H1 (cell line): Measurements from ENCODE around the gene ID1. TPM values are rescaled to one million over a fixed set of nuclear protein-coding genes. Genes with fewer than 3 reads are reported as not detected.
A peak's percentile ranks its signal among the peaks of the same experiment; 100 is the strongest.

Source experiments
- CTCF ChIA-PET: fragments of 300-600 bp; sonication (Branson Sonifier 250); formaldehyde crosslinking; loops from one replicate; lab custom pipeline; 2021; ENCODE audit not compliant: partially characterized antibody; lab: Charles Lee
- POLR2A ChIA-PET: fragments of 300-600 bp; sonication (Branson Sonifier 250); formaldehyde crosslinking; loops from one replicate; lab custom pipeline; 2021; ENCODE audit warnings: inconsistent platforms; ENCODE audit not compliant: partially characterized antibody; lab: Charles Lee
- DNase-seq, 2 experiments: peaks; one replicate each; pipeline versions ENCODE4 v3.0.0 to v3.0.0-alpha.2; 2010 to 2022; ENCODE audit warnings: low spot score in 2 of 2, low read depth in 1 of 2, mixed read lengths in 1 of 2
- FAIRE-seq: peaks from 2 replicates; lab custom pipeline; 2011; peaks lifted over from hg19 to GRCh38; lab: Jason Lieb, UNC
- H2AFZ ChIP-seq: 2 replicates; pipeline ENCODE4 v1.8.1; 2012; ENCODE audit warnings: low read length, inconsistent platforms
- H2AK5ac ChIP-seq: 2 replicates; pipeline ENCODE4 v1.6.1; 2013; ENCODE audit warnings: low read depth, low read length
- H2BK120ac ChIP-seq: replicated peaks from 2 replicates; pipeline ENCODE3; 2013; ENCODE audit warnings: low read depth, low read length, inconsistent platforms
- H2BK12ac ChIP-seq: 2 replicates; pipeline ENCODE4 v1.6.1; 2013; ENCODE audit warnings: low read depth, low read length
- H2BK15ac ChIP-seq: 2 replicates; pipeline ENCODE4 v1.6.1; 2013; ENCODE audit warnings: low read length
- H2BK20ac ChIP-seq: 2 replicates; pipeline ENCODE4 v1.6.1; 2013; ENCODE audit warnings: low read length
- H2BK5ac ChIP-seq: 2 replicates; pipeline ENCODE4 v1.6.1; 2013; ENCODE audit warnings: low read depth, low read length
- H3K14ac ChIP-seq: 2 replicates; pipeline ENCODE4 v1.6.1; 2013; ENCODE audit warnings: inconsistent platforms; ENCODE audit not compliant: insufficient read length
- H3K18ac ChIP-seq: 2 replicates; pipeline ENCODE4 v1.6.1; 2013; ENCODE audit warnings: low read length; ENCODE audit errors: extremely low read depth
- H3K23ac ChIP-seq: 2 replicates; pipeline ENCODE4 v1.6.1; 2013; ENCODE audit warnings: inconsistent platforms; ENCODE audit not compliant: insufficient read length
- H3K23me2 ChIP-seq: 2 replicates; pipeline ENCODE4 v1.6.1; 2013; ENCODE audit warnings: low read depth, low read length
- H3K27ac ChIP-seq: 2 replicates; pipeline ENCODE4 v1.6.1; 2011; ENCODE audit warnings: low read depth, low read length, inconsistent platforms
- H3K27me3 ChIP-seq, 4 experiments: replicated peaks in 1 of 4; 1 replicate in 1 of 4; 2 replicates in 3 of 4; pipeline versions ENCODE4 v1.6.1 to v1.8.1; 2011 to 2013; ENCODE audit warnings: low read length in 3 of 4, mild to moderate bottlenecking in 3 of 4, inconsistent platforms in 2 of 4, mixed read lengths in 2 of 4, moderate library complexity in 1 of 4; ENCODE audit not compliant: control insufficient read depth in 3 of 4, insufficient read depth in 3 of 4; ENCODE audit errors: extremely low read depth in 1 of 4
- H3K36me3 ChIP-seq, 4 experiments: 2 replicates each; pipeline versions ENCODE4 v1.6.1 to v1.8.1; 2011 to 2013; ENCODE audit warnings: mild to moderate bottlenecking in 4 of 4, low read length in 3 of 4, moderate library complexity in 2 of 4, control low read depth in 1 of 4, inconsistent platforms in 1 of 4; ENCODE audit not compliant: insufficient read depth in 4 of 4, control insufficient read depth in 2 of 4
- H3K4ac ChIP-seq: replicated peaks from 2 replicates; pipeline ENCODE3; 2013; ENCODE audit warnings: low read length, low read depth, mixed read lengths, inconsistent platforms; ENCODE audit not compliant: insufficient read length
- H3K4me1 ChIP-seq, 4 experiments: replicated peaks in 1 of 4; 1 replicate in 1 of 4; 2 replicates in 3 of 4; pipeline versions ENCODE4 v1.6.1 to v1.8.1; 2011 to 2013; ENCODE audit warnings: low read length in 3 of 4, inconsistent platforms in 2 of 4, mixed read lengths in 1 of 4; ENCODE audit not compliant: insufficient read depth in 4 of 4, control insufficient read depth in 3 of 4
- H3K4me2 ChIP-seq, 2 experiments: 2 replicates each; pipeline versions ENCODE4 v1.6.1 to v1.8.1; 2011 to 2013; ENCODE audit warnings: low read depth in 2 of 2, low read length in 2 of 2, control low read depth in 1 of 2, inconsistent platforms in 1 of 2, mild to moderate bottlenecking in 1 of 2; ENCODE audit not compliant: insufficient read depth in 1 of 2
- H3K4me3 ChIP-seq, 4 experiments: fragments of 200-600, 300-600 bp in 1 of 4; sonication (generic), shearing (Covaris generic), sonication (Bioruptor Twin) in 1 of 4; 2 replicates each; pipeline versions ENCODE4 v1.5.1 to v1.8.1; 2011 to 2016; ENCODE audit warnings: low read length in 4 of 4, low read depth in 3 of 4, control low read depth in 2 of 4, inconsistent platforms in 2 of 4, mild to moderate bottlenecking in 2 of 4, mixed read lengths in 1 of 4, moderate library complexity in 1 of 4; ENCODE audit not compliant: insufficient read depth in 2 of 4; ENCODE audit errors: extremely low read depth in 1 of 4
- H3K56ac ChIP-seq: replicated peaks from 2 replicates; pipeline ENCODE3; 2013; ENCODE audit warnings: low read depth, mild to moderate bottlenecking, mixed read lengths, low read length, inconsistent platforms; ENCODE audit not compliant: insufficient read length
- H3K79me1 ChIP-seq: 2 replicates; pipeline ENCODE4 v1.6.1; 2013; ENCODE audit warnings: low read depth, low read length, control low read depth
- H3K79me2 ChIP-seq, 2 experiments: 2 replicates each; pipeline versions ENCODE4 v1.6.1 to v1.8.1; 2012 to 2013; ENCODE audit warnings: low read length in 2 of 2, mild to moderate bottlenecking in 2 of 2, inconsistent platforms in 1 of 2; ENCODE audit not compliant: insufficient read depth in 2 of 2, control insufficient read depth in 1 of 2
- H3K9ac ChIP-seq, 4 experiments: replicated peaks in 1 of 4; 1 replicate in 1 of 4; 2 replicates in 3 of 4; pipeline versions ENCODE4 v1.6.1 to v1.8.1; 2011 to 2013; ENCODE audit warnings: low read depth in 3 of 4, low read length in 3 of 4, control low read depth in 2 of 4, mild to moderate bottlenecking in 2 of 4, moderate library complexity in 2 of 4, inconsistent platforms in 1 of 4; ENCODE audit errors: extremely low read depth in 1 of 4
- H3K9me3 ChIP-seq, 2 experiments: 2 replicates each; pipeline versions ENCODE4 v1.6.1 to v1.8.1; 2012 to 2013; ENCODE audit warnings: mild to moderate bottlenecking in 2 of 2, moderate library complexity in 2 of 2, control low read depth in 1 of 2, inconsistent platforms in 1 of 2, low read depth in 1 of 2, low read length in 1 of 2, mixed read lengths in 1 of 2; ENCODE audit not compliant: insufficient read depth in 2 of 2
- H4K20me1 ChIP-seq, 2 experiments: replicated peaks in 1 of 2; 2 replicates each; pipeline versions ENCODE3 to v1.8.1; 2011 to 2013; ENCODE audit warnings: inconsistent platforms in 2 of 2, low read length in 2 of 2, mild to moderate bottlenecking in 1 of 2; ENCODE audit not compliant: insufficient read depth in 2 of 2, control insufficient read depth in 1 of 2
- H4K5ac ChIP-seq: 2 replicates; pipeline ENCODE4 v1.6.1; 2013; ENCODE audit warnings: low read length, low read depth, mixed read lengths, inconsistent platforms; ENCODE audit not compliant: insufficient read length
- H4K8ac ChIP-seq: 2 replicates; pipeline ENCODE4 v1.8.0; 2013; ENCODE audit warnings: mild to moderate bottlenecking, moderate library complexity, low read length, inconsistent platforms; ENCODE audit not compliant: insufficient read depth; ENCODE audit errors: extremely low read depth
- H4K91ac ChIP-seq: replicated peaks from 2 replicates; pipeline ENCODE3; 2013; ENCODE audit warnings: low read length, mixed read lengths, inconsistent platforms; ENCODE audit not compliant: insufficient read length
- CREB1 ChIP-seq: IDR thresholded peaks from 2 replicates; pipeline ENCODE4 v1.6.1; 2012; ENCODE audit warnings: inconsistent platforms
- E2F6 ChIP-seq: IDR thresholded peaks from 2 replicates; pipeline ENCODE4 v1.6.1; 2012; ENCODE audit warnings: inconsistent platforms
- JUN ChIP-seq: IDR thresholded peaks from 2 replicates; pipeline ENCODE4 v1.6.1; 2011; ENCODE audit warnings: low read depth, mild to moderate bottlenecking, improper control_type of control experiment, low read length
- KDM1A ChIP-seq: fragments of 200-600, 300-600 bp; sonication (generic); IDR thresholded peaks from 2 replicates; pipeline ENCODE4 v1.7.1; 2016; ENCODE audit warnings: mild to moderate bottlenecking, low read length, borderline replicate concordance
- MAFK ChIP-seq: IDR thresholded peaks from 2 replicates; pipeline ENCODE4 v1.6.1; 2012; ENCODE audit warnings: low read depth, mild to moderate bottlenecking, improper control_type of control experiment, low read length
- NANOG ChIP-seq: IDR thresholded peaks from 2 replicates; pipeline ENCODE4 v1.6.1; 2011; ENCODE audit warnings: low read length, low read depth, mild to moderate bottlenecking, inconsistent platforms; ENCODE audit not compliant: insufficient read depth, poor library complexity, severe bottlenecking
- RFX5 ChIP-seq: IDR thresholded peaks from 2 replicates; pipeline ENCODE4 v1.6.1; 2011; ENCODE audit warnings: low read depth, low read length, improper control_type of control experiment, borderline replicate concordance
- WGBS, 2 experiments: shearing (Covaris generic) in 1 of 2; methylation state at CpG; one replicate each; pipeline versions ENCODE4 v1.1.6 to v1.1.7; 2013 to 2015; ENCODE audit warnings: low lambda C conversion rate in 2 of 2, mixed read lengths in 2 of 2, inconsistent platforms in 1 of 2, low coverage in 1 of 2, missing lambda C conversion rate in 1 of 2; ENCODE audit not compliant: insufficient replicate concordance in 2 of 2, insufficient coverage in 1 of 2, insufficient read length in 1 of 2; ENCODE audit errors: extremely low coverage in 1 of 2, missing lambda C conversion rate in 1 of 2; 5-methylcytosine and 5-hydroxymethylcytosine counted together
- polyA plus RNA-seq, 7 experiments: library from polyadenylated mRNA; depleted of rRNA in 3 of 7; stranded (reverse) in 5 of 7; unstranded in 2 of 7; fragments of >200 nt in 5 of 7; fragments of 200-250 nt in 2 of 7; gene quantifications; 1 replicate in 5 of 7; 2 replicates in 1 of 7; 4 replicates in 1 of 7; pipeline versions ENCODE4 v1.2.1 to v1.2.3, GENCODE V29; 2011 to 2013; ENCODE audit warnings: missing spikeins in 2 of 7, mixed read lengths in 2 of 7
- total RNA-seq: library from RNA; stranded (reverse); fragmentation: NEBNext Ultra II Directional; extraction: Animal tissue kit (Norgen Biotek cat#: 25700); gene quantifications from 2 replicates; pipeline ENCODE4 v1.2.1, GENCODE V29; 2021
- TF ChIP-seq, protein P1 (sequence below): IDR thresholded peaks from 2 replicates; pipeline ENCODE4 v1.6.1; 2012; ENCODE audit warnings: low read length, inconsistent platforms

Gene ID1
- total and polyA plus RNA-seq, 2 of the 8 experiments (the other 6 are each of a cell fraction or from before 2014, with no cell fraction given) = 120 to 357 TPM

DNA sequence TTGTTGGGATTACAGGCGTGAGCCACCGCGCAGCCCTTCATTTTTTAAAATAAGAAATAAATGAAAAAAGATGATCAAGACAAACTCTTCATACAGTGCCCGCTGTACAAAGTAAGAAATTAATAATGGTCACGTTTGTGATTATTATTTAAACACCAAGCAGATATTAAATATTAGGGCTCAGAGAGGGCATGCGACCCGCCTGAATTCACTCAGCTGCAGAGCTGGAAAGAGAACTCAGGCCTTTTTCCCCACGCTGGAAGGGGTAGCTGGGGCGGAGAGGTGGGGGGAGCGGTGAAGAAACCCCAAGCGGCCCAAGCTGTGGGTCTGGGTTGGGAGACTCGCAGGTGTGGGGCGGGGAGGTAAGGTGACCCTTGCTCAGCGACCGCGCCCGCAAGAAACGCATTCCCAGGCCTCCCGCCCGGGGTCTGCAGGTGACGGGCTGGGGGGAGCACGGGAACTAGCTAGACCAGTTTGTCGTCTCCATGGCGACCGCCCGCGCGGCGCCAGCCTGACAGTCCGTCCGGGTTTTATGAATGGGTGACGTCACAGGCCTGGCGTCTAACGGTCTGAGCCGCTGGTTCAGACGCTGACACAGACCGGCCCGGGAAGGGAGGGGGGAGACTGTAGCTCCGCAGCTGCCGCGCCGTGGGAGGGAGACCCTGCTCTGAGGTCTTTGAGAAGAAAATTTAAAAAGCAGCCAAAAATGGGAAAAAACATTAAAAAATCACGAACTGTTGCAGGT lies 1.1 kb upstream of the ID1 start:
- no peak overlapping the region for H4K91ac ChIP-seq
- peak overlapping the region; percentile 78; the same call in 1 of the 2 replicates for H2BK5ac ChIP-seq
- no peak overlapping the region for H3K56ac ChIP-seq
- FAIRE-seq (no peak), DNase-seq (peak; percentile 96)
- H2AFZ ChIP-seq = no peak overlapping the region
- H3K14ac ChIP-seq = no peak overlapping the region
- peak overlapping the region; percentile 60; the same call in 1 of the 2 replicates for H2BK12ac ChIP-seq
- H2BK120ac ChIP-seq = peak overlapping the region; percentile 12
- CTCF ChIA-PET = interaction anchor here (0.9 to 32.8 kb wide), 7 partner anchors 7 to 119 kb away, joined by 3 to 1559 read pairs (median 9); no protein-coding TSS in a partner anchor
- peaks cover 8 to 20% of the 10 kb centered on the region in 2 experiments; a peak in 3 of 4 replicates for H3K79me2 ChIP-seq
- peaks cover 0 to 4% (median 0%) of the 10 kb centered on the region in 4 experiments; a peak in 2 of 7 replicates for H3K27me3 ChIP-seq
- peak overlapping the region in 3 of 4 experiments; percentile 42 to 73 (median 66); a peak in 4 of 7 replicates for H3K9ac ChIP-seq
- POLR2A ChIA-PET = interaction anchor here (0.8 to 26.1 kb wide), 8 partner anchors 8 to 107 kb away, joined by 3 to 1033 read pairs (median 10); no protein-coding TSS in a partner anchor
- H4K8ac ChIP-seq = peak overlapping the region; percentile 90; the same call in 1 of the 2 replicates
- H3K27ac ChIP-seq = peak overlapping the region; percentile 64
- H3K4me3 ChIP-seq = peak overlapping the region; percentile 72 to 99 (median 88)
- no peak overlapping the region for H3K23ac ChIP-seq
- H2BK15ac ChIP-seq = no peak overlapping the region
- 0 out of 2 replicates have a peak overlapping the region, but pooled peaks have one; percentile 78 for H3K18ac ChIP-seq
- 13% methylated on average over 43 of the region's 43 CpGs; no CpG with 5 or more reads in 1 of the 2 experiments for WGBS, 2 experiments
- no peak overlapping the region for H3K4ac ChIP-seq
- peak overlapping the region; percentile 46 for H4K5ac ChIP-seq
- H3K23me2 ChIP-seq = peaks cover 10% of the 10 kb centered on the region
- H3K36me3 ChIP-seq = peaks cover 0 to 11% (median 0%) of the 10 kb centered on the region in 4 experiments; a peak in 1 of 8 replicates
- H3K9me3 ChIP-seq = no peaks in the 10 kb centered on the region
- peak overlapping the region; percentile 80 to 88 for H3K4me2 ChIP-seq
- no peaks in the 10 kb centered on the region for H3K79me1 ChIP-seq
- peaks cover 0 to 9% of the 10 kb centered on the region in 2 experiments for H4K20me1 ChIP-seq
- H3K4me1 ChIP-seq = peaks cover 16 to 33% (median 25%) of the 10 kb centered on the region in 4 experiments
- no peak overlapping the region for H2AK5ac ChIP-seq
- H2BK20ac ChIP-seq = no peak overlapping the region
- peak; percentile 93 for TF ChIP-seq JUN
- no peak for TF ChIP-seq MAFK
- TF ChIP-seq KDM1A = peak; percentile 53; the same call in 1 of the 2 replicates
- no peak for TF ChIP-seq E2F6
- TF ChIP-seq, protein P1, sequence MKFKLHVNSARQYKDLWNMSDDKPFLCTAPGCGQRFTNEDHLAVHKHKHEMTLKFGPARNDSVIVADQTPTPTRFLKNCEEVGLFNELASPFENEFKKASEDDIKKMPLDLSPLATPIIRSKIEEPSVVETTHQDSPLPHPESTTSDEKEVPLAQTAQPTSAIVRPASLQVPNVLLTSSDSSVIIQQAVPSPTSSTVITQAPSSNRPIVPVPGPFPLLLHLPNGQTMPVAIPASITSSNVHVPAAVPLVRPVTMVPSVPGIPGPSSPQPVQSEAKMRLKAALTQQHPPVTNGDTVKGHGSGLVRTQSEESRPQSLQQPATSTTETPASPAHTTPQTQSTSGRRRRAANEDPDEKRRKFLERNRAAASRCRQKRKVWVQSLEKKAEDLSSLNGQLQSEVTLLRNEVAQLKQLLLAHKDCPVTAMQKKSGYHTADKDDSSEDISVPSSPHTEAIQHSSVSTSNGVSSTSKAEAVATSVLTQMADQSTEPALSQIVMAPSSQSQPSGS = peak; percentile 95
- peak; percentile 96 for TF ChIP-seq CREB1
- peak; percentile 52 for TF ChIP-seq NANOG
- TF ChIP-seq RFX5 = peak; percentile 14; the same call in 1 of the 2 replicates
